Frontal cortex (tissue), 4 donors: ENCODE results near the gene ZNF879. TPM values are rescaled to one million over a fixed set of nuclear protein-coding genes. Genes with fewer than 3 reads are reported as not detected.

Experiments used
- DNase-seq, 2 donors: peaks; one replicate each; pipeline ENCODE4 v3.0.0; 2012; ENCODE audit warnings: low spot score in 2 of 2
- FAIRE-seq: peaks from 2 replicates; lab custom pipeline; 2012; peaks lifted over from hg19 to GRCh38; lab: Jason Lieb, UNC
- total RNA-seq: library from RNA; depleted of rRNA; stranded (reverse); fragments of >200 nt; gene quantifications from one replicate; pipeline ENCODE4 v1.2.3, GENCODE V29; 2014
- donor health status: control.
- donor health status: control.
- donor health status: control.

ZNF879 gene
- total RNA-seq = 16.7 TPM

DNA sequence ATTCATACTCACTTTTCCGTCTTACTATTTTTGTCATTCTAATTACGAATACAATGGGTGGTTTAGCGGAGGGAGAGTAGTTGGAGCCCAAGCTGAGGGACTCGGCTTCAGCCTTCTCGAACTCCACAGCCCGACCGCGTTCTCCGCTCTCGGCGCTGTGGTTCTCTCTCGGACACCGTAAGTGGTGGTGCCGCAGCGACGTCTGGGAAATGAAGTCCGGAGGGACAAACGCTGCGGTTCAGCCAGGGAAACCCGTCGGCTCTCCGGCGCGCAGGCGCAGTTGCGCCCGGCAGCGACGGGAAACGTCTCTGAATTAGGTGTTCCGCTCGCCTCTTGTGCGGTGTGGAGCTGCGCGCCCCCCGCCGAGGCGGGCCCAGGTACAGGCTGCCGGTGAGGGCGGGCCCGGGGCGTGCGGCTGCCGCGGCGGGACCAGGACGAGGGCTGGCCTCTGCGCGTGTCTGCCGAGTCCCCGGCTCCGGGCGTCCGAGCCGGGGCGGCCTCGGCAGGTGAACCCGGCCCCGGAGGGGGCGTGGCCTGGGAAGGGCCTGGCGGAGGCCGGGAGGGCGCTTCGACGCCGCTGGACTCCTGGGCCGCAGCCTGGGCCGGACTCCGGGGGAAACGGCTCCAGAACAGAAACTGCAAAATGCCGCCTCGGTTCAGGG, at the start of gene ZNF879:
Gene ZNF879, plus strand, starts transcription at position 277 of the 662 bp plus-strand sequence. CDS start 1,201 bp downstream, outside the sequence.
- no peak for FAIRE-seq
- peak; percentile 86 to 88 for DNase-seq

DNA sequence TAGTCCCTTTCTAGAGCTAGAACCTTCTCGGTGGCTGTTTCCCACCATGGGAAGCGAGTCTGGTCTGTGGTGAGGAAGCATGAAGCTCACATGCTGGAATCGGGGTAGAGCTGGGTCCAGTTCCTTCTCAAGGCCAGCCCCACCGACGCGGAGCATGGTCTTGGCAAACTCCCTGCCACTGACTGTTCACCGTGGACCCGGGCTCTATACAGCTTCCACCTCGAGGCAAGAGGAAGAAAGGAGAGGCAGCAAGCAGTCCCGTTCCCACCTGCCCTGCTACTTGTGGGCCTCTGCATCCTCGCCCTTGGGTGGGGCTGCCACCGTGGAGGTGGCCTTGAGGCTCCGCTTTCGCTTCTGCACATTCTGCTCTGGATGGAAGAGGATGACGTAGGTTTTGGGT, 42.2 kb upstream of the ZNF879 start:
- DNase-seq (no peak), FAIRE-seq (no peak)

DNA sequence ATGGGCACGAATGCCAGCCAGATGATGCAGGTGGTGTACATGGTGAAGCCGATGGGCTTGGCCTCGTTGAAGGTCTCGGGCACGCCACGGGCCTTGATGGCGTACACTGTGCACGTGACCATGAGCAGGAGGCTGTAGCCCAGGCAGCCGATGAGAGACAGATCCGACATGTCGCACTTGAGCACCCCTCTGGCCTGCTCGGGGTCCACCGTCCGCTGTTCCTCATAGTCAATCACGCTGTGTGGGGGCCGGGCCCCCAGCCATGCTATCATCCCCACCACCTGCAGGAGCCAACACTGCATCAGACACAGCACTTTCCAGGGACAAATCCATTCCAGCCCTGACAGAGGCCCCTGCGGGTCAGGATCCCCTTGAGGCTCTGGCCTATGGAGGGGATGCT, 40.7 kb upstream of the ZNF879 start:
- FAIRE-seq (no peak), DNase-seq (no peak)

DNA sequence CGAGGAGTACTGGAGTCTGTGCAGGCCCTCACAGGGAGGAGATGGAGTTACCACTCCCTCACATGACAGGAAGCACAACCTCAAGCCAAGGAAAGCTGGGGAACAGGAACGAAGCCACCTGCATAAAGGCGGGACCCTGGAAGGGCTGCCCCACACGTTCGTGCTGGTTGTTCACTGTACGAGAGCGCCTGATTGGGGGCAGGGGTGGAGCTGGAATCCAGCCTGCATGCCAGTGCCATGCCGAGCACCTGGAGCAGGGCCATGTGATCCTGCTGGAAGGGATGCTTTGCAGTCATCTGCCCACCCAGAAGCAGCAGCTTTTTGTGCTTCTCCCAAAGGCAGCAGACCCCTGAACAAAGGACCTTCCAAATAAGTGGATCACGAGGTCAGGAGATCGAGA, 39.9 kb upstream of the ZNF879 start:
- DNase-seq (no peak), FAIRE-seq (no peak)

DNA sequence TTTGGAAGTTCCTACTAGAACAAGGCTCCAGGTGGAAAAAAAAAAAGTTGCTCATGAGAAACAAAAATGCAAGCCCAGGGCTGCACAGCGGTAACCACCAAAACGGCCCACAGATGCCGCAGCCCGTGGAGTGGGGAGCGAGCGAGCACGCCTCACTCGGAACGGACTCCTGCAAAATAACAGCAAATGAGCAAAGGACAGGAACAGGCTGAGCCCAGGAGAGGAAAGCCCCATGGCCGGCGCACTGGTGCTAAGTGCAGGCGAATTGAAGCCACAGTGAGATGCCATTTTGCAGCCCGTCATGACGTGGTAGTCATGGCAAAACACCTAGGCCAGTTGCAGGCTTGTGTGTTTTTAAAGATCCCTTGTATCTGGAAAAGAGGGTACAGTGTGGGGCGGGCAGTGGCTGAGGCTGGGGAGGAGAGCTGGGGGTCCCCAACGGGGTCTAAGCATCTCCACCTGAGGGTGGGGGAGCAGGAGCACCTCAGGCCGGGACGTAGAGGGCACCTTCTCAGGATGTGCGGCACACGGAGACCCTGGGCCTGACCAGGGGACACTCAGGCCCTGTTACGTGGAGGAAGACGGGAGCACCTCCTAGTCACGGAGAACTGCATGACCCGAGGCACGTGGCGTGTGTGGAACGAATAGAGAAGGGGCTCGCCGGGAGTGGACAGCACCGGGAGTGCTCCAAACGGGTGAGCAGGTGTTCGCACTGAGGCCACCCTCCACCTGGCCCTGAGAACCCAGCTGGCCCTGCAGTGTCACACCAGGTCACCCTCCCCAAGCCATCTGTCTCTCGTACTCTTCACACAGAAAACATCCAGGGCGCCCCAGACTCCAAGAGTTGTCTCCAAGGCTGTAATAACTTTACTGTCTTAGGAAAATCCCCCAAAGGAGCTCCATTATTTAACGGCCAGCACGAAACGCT, 39.2 kb upstream of the ZNF879 start:
- DNase-seq (no peak), FAIRE-seq (no peak)

DNA sequence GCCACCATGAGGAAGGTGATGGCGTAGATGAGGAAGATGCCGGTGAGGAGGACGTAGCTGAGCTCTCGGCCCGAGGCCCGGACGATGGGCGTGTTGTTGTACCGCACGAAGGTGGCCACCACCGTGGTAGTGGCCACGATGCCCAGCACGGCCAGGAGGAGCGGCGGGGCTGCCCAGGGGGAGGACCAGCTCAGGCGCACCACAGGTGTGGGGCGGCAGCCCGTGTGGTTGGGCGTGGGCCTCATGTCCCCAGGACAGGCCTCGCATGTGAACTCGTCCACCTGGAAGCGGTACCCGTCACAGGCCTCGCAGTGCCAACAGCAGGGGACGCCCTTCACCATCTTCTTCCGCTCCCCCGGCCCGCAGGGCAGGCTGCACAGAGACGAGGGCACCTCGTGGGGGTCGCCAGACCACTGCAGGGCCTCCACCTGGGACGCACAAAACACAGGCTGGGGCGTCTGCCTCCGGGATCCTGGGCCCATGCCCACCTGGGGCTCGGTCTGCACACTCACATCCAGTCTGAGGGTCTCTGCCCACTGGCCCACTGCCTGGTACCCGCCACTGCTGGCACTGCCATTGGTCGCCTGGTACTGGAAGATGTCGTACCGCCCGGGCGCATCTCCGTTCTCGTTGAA, 37.2 kb upstream of the ZNF879 start:
- DNase-seq = no peak
- no peak for FAIRE-seq

DNA sequence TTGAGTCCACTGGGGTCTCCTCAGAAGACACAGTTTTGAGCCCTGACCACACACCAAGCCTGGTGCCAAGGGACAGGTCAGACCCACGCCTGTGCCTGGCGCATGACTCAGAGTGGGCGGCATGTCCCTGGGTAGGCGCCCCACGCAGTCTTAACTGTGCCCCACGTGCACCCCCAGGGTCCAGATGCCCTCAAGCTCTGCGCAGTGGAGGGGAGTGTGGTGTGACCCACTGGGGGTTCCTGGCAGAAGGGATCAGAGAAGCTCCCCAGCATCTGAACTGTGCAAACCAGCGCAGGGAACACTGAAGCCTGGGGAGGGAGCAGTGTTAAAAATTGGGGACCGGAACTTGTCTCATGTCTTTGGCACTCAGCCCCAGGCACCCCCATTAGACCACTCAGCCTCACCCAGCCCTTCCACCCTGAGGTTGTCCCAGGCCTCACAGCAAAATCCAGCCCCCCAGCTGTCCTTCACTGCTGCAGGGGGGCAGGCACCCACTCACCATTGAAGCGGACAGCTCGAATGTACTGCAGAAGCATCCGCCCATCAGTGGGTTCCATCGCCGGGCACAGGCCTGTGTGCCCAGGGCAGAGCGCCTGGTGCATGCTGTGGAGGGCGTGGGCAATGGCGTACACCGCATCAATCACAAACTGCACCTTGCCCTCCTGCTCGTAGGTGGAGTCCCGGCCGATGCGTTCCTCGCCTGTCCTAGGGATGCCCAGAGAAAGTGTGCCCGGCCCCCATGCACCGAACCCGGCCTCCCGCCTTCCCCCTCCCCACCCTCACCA, 35.0 kb upstream of the ZNF879 start:
- FAIRE-seq (no peak), DNase-seq (no peak)

DNA sequence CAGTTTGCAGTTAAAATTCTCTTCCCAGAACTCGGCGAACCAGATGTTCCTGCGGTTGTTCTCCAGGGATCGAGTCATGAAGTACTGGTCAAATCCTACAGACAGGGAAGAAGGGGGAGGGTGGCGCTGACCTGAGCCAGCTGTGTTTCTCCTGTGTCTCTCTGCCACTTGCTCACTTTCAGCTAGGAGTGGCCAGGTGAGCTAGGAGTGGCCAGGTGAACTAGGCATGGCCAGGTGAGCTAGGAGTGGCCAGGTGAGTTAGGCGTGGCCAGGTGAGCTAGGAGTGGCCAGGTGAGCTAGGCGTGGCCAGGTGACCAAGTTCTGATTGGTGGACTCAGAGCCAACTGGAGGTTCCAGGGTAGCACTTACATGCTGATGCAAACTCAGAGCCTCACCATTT, 34.3 kb upstream of the ZNF879 start:
- no peak for FAIRE-seq

DNA sequence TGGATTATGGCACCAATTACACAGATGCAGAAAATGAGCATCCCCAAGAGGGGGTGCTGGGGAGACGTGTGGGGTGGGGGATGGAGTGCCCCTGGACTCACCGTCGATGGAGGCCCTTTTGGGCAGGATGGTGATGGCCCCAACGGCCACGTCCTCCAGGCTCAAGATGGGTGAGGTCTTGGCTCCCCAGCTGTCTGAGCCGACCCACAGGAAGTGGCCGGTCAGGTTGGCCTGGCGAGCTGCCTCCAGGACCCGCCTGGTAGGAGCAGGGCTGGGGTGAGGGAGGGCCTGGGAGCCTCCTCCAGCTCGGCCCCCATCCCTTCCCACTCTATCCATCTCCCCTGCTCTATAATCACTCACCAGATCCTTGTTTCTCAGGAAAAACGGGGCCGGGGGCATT, 33.1 kb upstream of the ZNF879 start:
- FAIRE-seq = no peak
- DNase-seq = no peak

More for the DNA sequence above, 34.3 kb upstream of the ZNF879 start:
- DNase-seq = no peak

DNA sequence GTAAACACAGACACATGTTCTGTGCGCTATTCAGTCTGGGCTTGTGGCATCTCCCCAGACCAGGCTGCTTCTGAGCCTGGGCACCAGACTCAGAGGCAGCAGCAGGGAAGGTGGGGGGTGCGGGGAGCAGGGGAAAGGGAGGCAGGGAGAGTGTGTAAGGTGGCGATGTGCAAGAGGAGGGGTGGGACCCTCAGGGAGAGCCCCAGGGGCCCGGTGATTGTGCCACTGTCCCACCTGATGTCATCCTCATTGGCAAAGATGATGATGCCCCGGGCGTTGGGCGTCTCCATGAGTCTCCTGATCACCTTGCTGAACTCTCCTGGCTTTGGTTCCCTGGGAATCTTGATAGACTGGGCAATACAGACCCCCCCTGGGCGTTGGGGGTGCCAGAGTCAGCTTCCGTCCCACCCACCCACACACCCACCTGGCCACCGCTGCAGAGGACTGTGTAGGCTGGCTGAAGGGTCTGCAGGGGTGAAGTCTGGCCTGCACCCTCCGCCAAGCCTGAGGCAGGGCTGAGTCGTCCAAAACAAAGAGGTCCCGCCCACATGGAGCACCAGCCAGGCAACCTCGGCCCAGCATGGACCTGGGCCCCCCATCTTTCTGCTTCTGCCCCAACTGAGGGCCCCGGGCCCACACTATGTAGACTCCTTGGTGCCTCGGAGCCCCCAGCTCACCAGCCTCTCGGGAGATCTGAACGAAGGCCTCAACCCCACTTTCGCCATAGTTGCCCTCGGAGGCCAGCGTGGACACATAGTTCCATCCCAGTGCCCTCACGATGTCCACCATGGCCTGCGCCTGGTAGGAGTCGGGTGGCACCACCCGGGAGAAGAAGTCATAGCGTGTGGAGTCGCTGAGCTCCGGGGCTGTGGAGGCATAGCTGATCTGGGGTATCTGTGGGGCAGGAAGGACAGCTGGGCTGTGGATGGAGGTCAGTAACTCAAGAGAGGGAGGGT, 32.1 kb upstream of the ZNF879 start:
- DNase-seq = no peak
- FAIRE-seq = no peak

DNA sequence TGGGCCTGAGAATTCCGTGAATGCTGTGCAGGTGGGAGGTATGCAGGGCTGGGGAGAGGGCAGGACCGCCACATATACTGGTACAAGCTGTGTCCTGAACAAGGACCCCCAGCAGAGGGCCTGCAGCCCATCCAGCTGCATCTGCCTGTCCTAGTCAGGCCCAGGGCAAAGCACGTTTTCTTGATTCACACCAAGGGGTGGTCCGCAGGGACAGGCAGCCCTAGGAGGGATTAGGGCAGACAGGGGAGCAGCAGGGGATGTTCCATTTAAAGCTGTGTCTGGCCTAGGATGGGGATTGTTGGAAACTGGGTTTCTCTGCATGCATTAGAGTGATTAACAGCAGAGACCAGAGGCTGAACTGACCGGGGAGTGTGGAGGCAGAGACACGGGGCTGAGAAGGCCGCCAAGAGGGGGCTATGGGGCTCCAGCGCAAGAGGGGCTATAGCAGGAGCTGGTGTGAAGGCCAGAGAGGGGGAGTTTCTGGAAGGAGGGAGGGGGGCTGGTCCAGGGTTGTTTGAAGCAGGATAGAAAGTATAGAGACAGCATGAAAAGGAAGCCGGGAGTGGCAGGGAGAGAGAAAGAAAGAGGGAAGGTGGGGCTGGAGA, 31.2 kb upstream of the ZNF879 start:
- no peak for FAIRE-seq
- no peak for DNase-seq

DNA sequence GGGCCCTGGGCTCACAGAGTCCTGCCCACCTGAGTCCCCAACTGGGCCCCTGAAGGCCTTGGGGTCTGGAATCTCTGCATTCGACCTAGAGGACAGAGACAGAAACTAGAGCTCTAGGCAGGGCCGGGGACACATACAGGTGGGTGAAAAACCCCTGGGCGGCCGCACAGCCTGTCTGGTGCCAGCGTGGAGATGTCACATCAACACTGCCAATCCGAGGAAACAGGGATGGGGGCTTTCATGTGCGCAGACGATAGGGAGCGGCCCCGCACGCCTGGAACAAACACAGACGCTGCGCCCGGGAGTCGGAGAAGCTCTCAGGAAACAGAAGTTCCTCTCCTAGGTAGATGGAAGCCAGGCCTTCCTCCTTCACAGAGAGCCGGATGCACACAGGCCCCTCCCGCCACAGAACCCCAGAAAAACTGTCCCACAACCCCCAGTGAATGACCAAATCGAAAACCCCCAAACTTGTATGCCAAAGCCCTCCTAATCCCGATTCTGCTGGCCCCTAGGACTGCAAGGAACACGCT, 30.3 kb upstream of the ZNF879 start:
- DNase-seq (no peak), FAIRE-seq (no peak)

DNA sequence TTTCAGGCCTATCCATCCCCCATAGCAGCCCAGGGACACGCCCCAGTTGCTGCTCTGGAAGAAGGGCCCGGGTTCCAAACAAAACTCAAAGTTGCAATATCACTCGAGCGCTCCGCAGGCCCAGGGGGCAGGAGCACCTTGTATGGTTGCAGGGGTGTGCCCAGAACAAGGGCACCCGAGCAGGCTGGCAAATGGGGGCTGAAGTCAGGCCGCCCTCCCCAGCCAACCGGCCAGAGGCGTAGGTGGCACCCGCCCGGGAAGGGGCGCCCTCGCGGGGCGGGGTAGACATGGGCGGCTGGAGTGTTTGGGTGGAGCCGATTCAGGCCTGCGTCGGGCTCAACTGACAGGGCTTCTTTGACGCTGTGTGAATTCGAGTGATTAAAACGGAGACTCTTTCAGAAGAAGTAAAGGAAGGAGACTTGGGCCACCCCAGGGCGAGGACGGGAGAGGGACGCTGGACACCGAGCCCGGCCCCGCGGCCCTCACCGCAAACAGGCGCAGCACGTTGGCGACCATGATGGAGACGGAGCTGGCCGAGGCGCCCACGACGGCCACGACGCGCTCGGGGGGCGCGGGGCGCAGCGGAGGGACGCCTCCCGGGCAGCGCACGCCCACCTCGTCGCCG, 29.5 kb upstream of the ZNF879 start:
- FAIRE-seq (no peak), DNase-seq (no peak)

DNA sequence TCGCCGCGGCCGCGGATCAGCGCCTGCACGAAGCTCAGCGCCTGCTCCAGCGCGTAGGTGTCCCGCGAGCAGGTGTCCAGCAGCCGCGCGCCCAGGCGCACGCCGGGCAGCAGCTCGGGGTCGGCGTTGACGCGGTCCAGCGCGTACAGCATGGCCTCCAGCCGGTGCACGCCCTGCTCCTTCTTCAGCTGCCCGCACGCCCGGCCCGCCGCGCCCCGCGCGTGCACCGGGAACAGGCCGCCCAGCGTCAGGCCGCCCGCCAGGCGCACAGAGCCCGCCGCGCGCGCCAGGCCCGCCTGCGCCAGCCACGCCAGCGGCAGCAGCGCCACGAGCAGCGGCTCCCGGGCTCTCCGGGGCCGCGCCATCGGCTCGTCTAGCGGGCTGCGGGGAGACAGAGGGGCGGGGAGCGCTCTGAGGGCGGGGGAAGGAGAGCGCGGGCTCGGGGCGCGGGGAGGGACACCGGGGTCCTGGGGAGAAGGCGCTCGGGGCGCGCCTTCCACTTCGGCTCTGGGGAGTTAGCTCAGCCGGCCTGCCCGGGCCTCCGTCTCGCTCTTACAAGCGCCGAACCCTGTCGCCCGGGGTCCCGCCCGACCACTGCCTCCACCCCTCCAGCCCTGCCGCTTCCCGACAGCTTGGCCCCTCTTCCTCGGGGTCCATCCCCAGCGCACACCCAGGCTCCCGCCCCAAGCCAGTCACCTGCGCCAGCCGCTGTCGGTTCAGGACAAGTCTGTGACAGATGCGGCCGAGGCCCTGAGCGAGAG, 28.8 kb upstream of the ZNF879 start, which contains the start of gene GRM6:
Gene GRM6, minus strand, starts transcription at position 741 of the 761 bp plus-strand sequence. Its CDS starts 376 bp downstream, at position 365.
- DNase-seq (no peak), FAIRE-seq (no peak)

DNA sequence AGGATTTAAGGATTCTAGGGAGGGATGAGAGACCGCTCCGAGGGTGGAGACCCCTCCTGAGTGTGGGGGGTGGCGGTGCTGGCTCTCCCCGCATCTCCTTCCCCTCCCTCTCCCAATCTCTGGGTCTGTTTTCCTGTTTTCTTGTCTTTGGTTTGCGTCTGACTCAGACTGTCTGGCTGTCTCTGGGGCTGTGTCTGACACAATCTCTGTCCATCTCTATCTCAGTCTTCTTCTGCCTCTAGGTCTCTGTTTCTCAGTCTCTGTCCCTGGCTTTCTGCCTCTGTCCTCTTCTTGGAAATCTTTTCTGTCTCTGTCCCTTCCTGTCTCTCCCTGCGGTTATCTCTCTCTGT, 28.3 kb upstream of the ZNF879 start:
- DNase-seq = no peak
- no peak for FAIRE-seq

DNA sequence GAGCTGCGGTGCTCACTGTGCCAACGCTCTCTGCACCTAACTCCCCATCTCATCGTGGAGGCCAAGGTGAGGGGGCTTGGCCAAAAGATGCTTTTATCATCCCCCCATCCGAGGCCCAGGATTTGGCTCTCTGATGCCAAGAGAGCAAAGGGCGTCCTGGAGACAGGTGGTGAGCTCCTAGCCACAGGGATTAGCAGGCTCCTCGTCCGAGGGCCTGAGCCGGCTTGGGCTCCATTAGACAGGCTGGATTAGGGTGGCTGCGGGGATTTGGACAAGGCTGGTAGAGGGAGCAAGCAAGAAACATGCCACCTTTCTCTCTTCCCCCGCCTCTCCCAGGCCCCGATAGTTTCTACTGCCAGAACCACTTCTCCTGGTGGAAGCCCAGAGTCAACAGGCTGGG, 27.4 kb upstream of the ZNF879 start:
- DNase-seq (no peak), FAIRE-seq (no peak)

DNA sequence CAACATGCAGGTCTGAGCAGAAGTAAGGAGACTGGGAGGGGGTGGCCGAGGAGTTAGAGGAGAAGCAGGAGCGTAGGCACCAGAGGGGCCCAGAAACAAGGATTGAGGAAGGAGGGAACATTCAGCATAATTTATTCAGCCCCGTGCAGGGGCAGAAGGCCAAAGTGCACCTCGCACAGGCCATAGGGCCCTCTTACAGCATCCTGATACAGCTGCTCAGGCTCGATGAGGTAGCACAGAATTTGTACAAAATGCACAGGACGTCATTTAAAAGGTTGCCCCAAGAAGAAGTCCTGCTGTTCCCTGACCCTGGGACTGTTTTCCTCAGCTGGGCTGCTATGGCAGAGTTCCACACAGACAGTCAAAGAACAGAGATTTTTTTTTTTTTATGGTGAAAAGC, 26.4 kb upstream of the ZNF879 start:
- no peak for DNase-seq
- FAIRE-seq = no peak
